Nephron progenitor cell (in vitro differentiated cells): Measurements from ENCODE around the gene IL15RA.
"Not testable (repeated sequence)": the region's sequence is repeated elsewhere in the genome, so short reads cannot be mapped to it uniquely, and the experiment has no call there.

ENCODE experiments used
- DNase-seq: peaks from one replicate; pipeline ENCODE4 v3.0.0; 2021
- H3K27ac Mint-ChIP-seq: 2 replicates; pipeline ENCODE4 v1.8.0; 2021; ENCODE audit warnings: mild to moderate bottlenecking, moderate library complexity, mixed read lengths
- H3K27me3 Mint-ChIP-seq: 2 replicates; pipeline ENCODE4 v1.8.0; 2021; ENCODE audit warnings: mild to moderate bottlenecking, low read depth, mixed read lengths; ENCODE audit not compliant: poor library complexity
- H3K36me3 Mint-ChIP-seq: 2 replicates; pipeline ENCODE4 v1.8.0; 2021; ENCODE audit warnings: low read depth, mixed read lengths
- H3K4me1 Mint-ChIP-seq: 2 replicates; pipeline ENCODE4 v1.8.0; 2021; ENCODE audit warnings: mixed read lengths
- H3K4me3 Mint-ChIP-seq: 2 replicates; pipeline ENCODE4 v1.8.0; 2021; ENCODE audit warnings: mild to moderate bottlenecking, moderate library complexity, mixed read lengths
- H3K9me3 Mint-ChIP-seq: 2 replicates; pipeline ENCODE4 v1.8.0; 2021; ENCODE audit warnings: mild to moderate bottlenecking, moderate library complexity, mixed read lengths
- TF ChIP-seq, protein P1 (sequence below): fragments of 200-600 bp; sonication (generic); IDR thresholded peaks from 2 replicates; pipeline ENCODE4 v1.5.0; 2021; ENCODE audit warnings: antibody characterized with exemption

The IL15RA gene

DNA sequence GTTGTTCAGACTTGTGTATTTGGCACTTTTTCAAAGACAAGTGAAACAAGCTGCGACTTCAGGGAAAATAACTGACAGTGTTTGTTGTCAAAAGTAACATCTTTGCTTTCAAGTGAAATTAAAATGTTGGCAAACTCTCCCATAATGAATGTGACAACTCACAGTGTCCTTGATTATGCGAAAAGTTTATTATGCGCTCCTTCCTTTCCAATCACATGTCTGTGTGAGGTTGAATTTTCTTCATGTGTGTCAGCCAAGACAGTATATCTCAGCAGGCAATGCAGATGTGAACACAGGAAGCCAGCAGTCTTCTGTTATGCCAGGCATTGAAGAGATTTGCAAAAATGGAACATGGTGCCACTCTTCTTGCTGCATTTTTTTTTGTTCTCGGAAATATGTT is 58.6 kb downstream of the IL15RA start:
- Mint-ChIP-seq H3K27ac (no peak overlapping the region), H3K36me3 (peaks cover 77% of the 10 kb centered on the region), H3K4me3 (no peak overlapping the region), H3K9me3 (no peaks in the 10 kb centered on the region), H3K4me1 (no peaks in the 10 kb centered on the region), H3K27me3 (no peaks in the 10 kb centered on the region)
- TF ChIP-seq, protein P1, sequence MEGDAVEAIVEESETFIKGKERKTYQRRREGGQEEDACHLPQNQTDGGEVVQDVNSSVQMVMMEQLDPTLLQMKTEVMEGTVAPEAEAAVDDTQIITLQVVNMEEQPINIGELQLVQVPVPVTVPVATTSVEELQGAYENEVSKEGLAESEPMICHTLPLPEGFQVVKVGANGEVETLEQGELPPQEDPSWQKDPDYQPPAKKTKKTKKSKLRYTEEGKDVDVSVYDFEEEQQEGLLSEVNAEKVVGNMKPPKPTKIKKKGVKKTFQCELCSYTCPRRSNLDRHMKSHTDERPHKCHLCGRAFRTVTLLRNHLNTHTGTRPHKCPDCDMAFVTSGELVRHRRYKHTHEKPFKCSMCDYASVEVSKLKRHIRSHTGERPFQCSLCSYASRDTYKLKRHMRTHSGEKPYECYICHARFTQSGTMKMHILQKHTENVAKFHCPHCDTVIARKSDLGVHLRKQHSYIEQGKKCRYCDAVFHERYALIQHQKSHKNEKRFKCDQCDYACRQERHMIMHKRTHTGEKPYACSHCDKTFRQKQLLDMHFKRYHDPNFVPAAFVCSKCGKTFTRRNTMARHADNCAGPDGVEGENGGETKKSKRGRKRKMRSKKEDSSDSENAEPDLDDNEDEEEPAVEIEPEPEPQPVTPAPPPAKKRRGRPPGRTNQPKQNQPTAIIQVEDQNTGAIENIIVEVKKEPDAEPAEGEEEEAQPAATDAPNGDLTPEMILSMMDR: no peak
- DNase-seq: no peak

DNA sequence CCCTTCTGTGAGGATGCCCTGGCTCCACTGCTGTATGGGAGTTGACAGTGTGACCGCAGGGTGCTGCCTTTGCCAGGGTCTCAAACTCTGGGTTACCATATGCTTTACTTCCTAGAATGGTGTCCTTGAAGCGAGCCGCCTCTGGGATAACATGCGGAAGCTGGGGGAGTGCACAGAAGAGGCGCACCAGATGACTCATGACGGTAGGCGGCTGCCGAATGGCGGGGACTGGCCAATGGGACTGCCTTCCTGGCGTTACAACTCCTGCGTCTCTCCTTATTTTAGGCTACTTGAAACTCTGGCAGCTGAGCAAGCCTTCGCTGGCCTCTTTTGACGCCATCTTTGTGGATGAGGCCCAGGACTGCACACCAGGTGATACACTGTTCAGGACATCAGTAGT is 60.0 kb downstream of the IL15RA start:
- no peak overlapping the region for H3K27ac Mint-ChIP-seq
- no peaks in the 10 kb centered on the region for H3K27me3 Mint-ChIP-seq
- H3K4me1 Mint-ChIP-seq: no peaks in the 10 kb centered on the region
- TF ChIP-seq, protein P1: no peak
- H3K9me3 Mint-ChIP-seq: no peaks in the 10 kb centered on the region
- H3K36me3 Mint-ChIP-seq: peaks cover 79% of the 10 kb centered on the region
- no peak overlapping the region for H3K4me3 Mint-ChIP-seq
- DNase-seq: no peak

DNA sequence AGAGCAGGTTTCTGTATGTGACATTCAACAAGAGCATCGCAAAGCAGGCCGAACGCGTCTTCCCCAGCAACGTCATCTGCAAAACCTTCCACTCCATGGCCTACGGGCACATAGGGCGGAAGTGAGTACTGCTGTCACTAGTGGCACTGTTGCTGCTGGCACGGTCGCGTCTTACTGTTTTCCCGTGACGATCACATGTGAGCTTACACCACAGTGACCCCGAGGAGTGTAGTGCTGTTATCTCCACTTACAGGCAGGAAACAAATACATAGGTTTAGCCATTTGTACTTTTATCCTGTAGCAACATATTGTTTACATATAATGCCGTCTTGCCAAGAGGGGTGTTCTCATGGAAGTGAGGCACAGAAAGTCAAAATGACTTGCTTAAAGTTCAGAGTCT is 61.9 kb downstream of the IL15RA start:
- Mint-ChIP-seq H3K27me3 (no peaks in the 10 kb centered on the region), H3K4me1 (peaks cover 5% of the 10 kb centered on the region), H3K27ac (no peak overlapping the region), H3K9me3 (no peaks in the 10 kb centered on the region), H3K4me3 (no peak overlapping the region), H3K36me3 (peaks cover 71% of the 10 kb centered on the region)
- TF ChIP-seq, protein P1: no peak
- no peak for DNase-seq

DNA sequence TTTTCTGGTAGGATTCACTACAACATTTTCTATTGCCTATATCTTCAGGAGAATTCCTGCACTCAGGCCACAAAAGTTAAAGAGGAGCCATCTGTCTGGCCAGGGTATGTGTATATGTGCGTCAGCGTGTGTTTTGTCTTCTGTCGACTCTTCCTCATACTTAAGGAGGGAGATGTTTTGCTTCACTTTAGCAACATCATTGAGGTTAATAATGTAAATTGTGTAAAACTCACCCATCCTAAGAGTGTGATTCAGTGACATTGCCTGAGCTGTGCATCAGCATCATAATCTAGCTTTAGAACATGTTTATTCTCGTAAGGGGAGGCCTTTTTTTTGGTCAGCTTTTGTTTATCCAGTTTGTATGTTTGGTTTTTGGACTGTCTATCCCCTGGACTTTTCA is 63.6 kb downstream of the IL15RA start:
- Mint-ChIP-seq H3K36me3 (peaks cover 77% of the 10 kb centered on the region), H3K9me3 (no peaks in the 10 kb centered on the region), H3K4me3 (no peak overlapping the region), H3K4me1 (peaks cover 8% of the 10 kb centered on the region), H3K27me3 (no peaks in the 10 kb centered on the region), H3K27ac (no peak overlapping the region)
- TF ChIP-seq, protein P1: no peak
- no peak for DNase-seq

DNA sequence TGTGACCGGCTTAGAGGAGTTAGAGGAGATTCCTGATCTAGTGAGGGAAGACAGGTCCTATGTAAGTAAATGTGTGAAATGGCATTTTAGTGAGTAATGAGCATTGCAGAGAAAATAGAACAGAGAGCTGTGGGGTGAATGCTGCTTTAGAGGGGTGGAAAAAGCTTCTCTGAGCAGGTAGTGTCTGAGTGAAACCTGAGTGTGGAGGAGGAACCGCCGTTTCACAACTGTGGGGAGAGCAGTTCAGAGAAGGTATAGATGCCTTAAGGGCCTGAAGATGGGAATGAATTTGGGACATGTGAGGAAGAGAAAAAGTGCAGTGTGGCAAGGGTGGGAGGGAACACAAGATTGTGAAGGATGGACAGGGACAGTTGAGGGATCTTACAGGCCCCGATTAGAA is 65.7 kb downstream of the IL15RA start:
- peaks cover 21% of the 10 kb centered on the region for H3K4me1 Mint-ChIP-seq
- peak overlapping the region; percentile 60 for H3K27ac Mint-ChIP-seq
- peaks cover 76% of the 10 kb centered on the region for H3K36me3 Mint-ChIP-seq
- TF ChIP-seq, protein P1: no peak
- no peaks in the 10 kb centered on the region for H3K9me3 Mint-ChIP-seq
- H3K27me3 Mint-ChIP-seq: no peaks in the 10 kb centered on the region
- DNase-seq: no peak
- no peak overlapping the region for H3K4me3 Mint-ChIP-seq

DNA sequence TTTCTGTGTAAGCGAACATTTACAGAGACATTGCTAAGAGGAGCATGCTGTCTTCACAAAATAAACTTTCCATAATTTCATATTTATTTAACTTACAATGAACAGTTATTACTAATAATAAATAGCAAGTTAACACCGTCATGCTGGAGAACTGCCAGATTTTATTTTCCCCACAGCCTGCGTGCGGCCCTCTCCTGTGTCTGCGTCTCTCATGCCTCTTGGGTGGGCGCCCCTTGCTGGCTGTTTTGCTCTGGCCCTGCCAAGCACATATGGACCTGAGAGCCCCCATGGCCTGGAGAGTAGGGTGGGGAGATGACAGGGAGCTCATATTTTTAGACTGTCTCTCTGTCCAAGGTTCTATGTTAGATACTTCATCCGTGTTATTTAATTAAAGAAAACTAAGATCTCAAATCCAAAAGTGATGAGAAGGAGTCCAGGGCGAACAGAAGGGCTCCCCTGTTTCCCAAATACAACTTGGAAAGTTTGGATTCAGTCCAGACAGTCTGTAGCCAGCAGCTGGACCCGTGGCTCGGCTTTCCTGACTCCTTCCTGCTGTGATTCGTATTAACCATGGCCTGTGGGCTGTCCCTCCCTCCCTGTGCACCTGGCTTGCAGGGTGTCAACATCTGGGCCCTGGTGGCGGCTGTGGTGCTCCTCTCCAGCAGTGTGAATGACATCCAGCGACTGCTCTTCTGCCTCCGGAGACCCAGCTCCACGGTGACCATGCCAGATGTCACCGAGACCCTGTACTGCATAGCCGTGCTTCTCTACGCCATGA is 66.8 kb downstream of the IL15RA start:
- Mint-ChIP-seq H3K4me1 (peaks cover 21% of the 10 kb centered on the region), H3K27ac (peak overlapping the region; percentile 48), H3K4me3 (no peak overlapping the region)

DNA sequence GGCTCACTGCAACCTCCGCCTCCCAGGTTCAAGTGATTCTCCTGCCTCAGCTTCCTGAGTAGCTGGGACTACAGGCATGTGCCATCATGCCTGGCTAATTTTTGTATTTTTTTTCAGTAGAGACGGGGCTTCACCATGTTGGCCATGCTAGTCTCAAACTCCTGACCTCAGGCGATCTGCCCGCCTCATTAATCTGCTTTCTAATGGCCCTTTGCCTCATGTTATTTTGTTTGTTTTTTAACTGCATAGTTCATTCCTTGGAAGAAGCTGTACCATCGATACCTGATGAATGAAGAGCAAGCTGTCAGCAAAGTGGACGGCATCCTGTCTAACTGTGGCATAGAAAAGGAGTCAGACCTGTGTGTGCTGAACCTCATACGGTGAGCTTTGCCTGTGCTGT is 68.7 kb downstream of the IL15RA start:
- Mint-ChIP-seq H3K27ac (peak overlapping the region; percentile 80), H3K36me3 (peaks cover 70% of the 10 kb centered on the region), H3K4me1 (peaks cover 21% of the 10 kb centered on the region)
- H3K4me3 Mint-ChIP-seq, DNase-seq, H3K9me3 Mint-ChIP-seq, H3K27me3 Mint-ChIP-seq: not testable (repeated sequence)

More for the DNA sequence above, 66.8 kb downstream of the IL15RA start:
- H3K36me3 Mint-ChIP-seq: peaks cover 76% of the 10 kb centered on the region
- no peak for DNase-seq
- no peaks in the 10 kb centered on the region for H3K9me3 Mint-ChIP-seq
- no peaks in the 10 kb centered on the region for H3K27me3 Mint-ChIP-seq
- TF ChIP-seq, protein P1: no peak
